Upper lobe of left lung (tissue), 6 donors: ENCODE data around the gene CEP57. TPM values are rescaled to one million over a fixed set of nuclear protein-coding genes. Genes with fewer than 3 reads are reported as not detected.

Experiments used
- ATAC-seq, 2 donors: fragments of 200-7000 bp; cut with Tn5 transposase; one replicate each; pipeline ENCODE4 v1.9.1; 2022; ENCODE audit warnings: mild to moderate bottlenecking in 2 of 2, moderate library complexity in 2 of 2; ENCODE audit not compliant: low FRiP score in 2 of 2
- DNase-seq, 2 donors: peaks; one replicate each; pipeline ENCODE4 v3.0.0-alpha.2; 2019 to 2020
- H3K27ac ChIP-seq, 4 donors: fragments of 200-600 bp; sonication (generic); one replicate each; pipeline ENCODE4 v1.5.1; 2016 to 2019
- H3K27me3 ChIP-seq, 4 donors: fragments of 200-600 bp; sonication (generic); one replicate each; pipeline ENCODE4 v1.5.1; 2017 to 2019
- H3K36me3 ChIP-seq, 4 donors: fragments of 200-600 bp; sonication (generic); one replicate each; pipeline ENCODE4 v1.5.1; 2016 to 2019
- H3K4me1 ChIP-seq, 4 donors: fragments of 200-600 bp; sonication (generic); one replicate each; pipeline ENCODE4 v1.5.1; 2018 to 2019
- H3K4me3 ChIP-seq, 4 donors: fragments of 200-600 bp; sonication (generic); one replicate each; pipeline ENCODE4 v1.5.1; 2017 to 2019; ENCODE audit warnings: mild to moderate bottlenecking in 2 of 4, moderate library complexity in 1 of 4
- H3K9me3 ChIP-seq, 4 donors: fragments of 200-600 bp; sonication (generic); one replicate each; pipeline ENCODE4 v1.5.1; 2018 to 2019
- CTCF ChIP-seq, 6 experiments: fragments of 450-650 bp in 4 of 6; fragments of 200-600 bp in 2 of 6; sonication (generic) in 2 of 6; IDR thresholded peaks; one replicate each; pipeline ENCODE4 v1.5.1; 2016 to 2019; ENCODE audit warnings: antibody characterized with exemption in 6 of 6
- EP300 ChIP-seq, 4 donors: sonication (generic); formaldehyde crosslinking; IDR thresholded peaks; one replicate each; pipeline ENCODE4 v1.5.1; 2017; ENCODE audit warnings: antibody characterized with exemption in 4 of 4, control low read depth in 2 of 4
- POLR2A ChIP-seq, 4 donors: fragments of 450-650 bp; IDR thresholded peaks; one replicate each; pipeline ENCODE4 v1.5.1; 2016 to 2017; ENCODE audit warnings: antibody characterized with exemption in 4 of 4, mild to moderate bottlenecking in 2 of 4
- POLR2AphosphoS5 ChIP-seq, 2 donors: sonication (generic); formaldehyde crosslinking; IDR thresholded peaks; one replicate each; pipeline ENCODE4 v1.5.1; 2017; ENCODE audit warnings: antibody characterized with exemption in 2 of 2
- WGBS, 2 donors: methylation state at CpG; one replicate each; pipeline ENCODE4 v1.1.5; 2017 to 2018; 5-methylcytosine and 5-hydroxymethylcytosine counted together
- total RNA-seq, 6 donors: library from RNA; depleted of rRNA in 4 of 6; stranded (reverse); fragments of >200 nt in 4 of 6; gene quantifications; one replicate each; pipeline versions ENCODE4 v1.1.0 to v1.2.1, GENCODE V29; 2016 to 2021
- donor health status: DM: no; HTN: no; CAD: no; lungs with moderate emphysema.
- donor health status: DM: no; HTN: yes; CAD: no; lungs with severe emphysema.

The CEP57 gene
- total RNA-seq, 6 donors from 2014 or later, result 20.7 to 71.8 (median 37.9) TPM

- TF ChIP-seq CTCF (IDR thresholded peaks at IDR 0.05) (no peak), POLR2A (IDR thresholded peaks at IDR 0.05) (no peak), POLR2AphosphoS5 (IDR thresholded peaks at IDR 0.05) (no peak), EP300 (IDR thresholded peaks at IDR 0.05) (no peak)
- Histone ChIP-seq H3K36me3 (peaks cover 26 to 96% (median 33%) of the 10 kb centered on the region in 4 donors), H3K4me1 (no peaks in the 10 kb centered on the region), H3K9me3 (no peaks in the 10 kb centered on the region), H3K27ac (no peak overlapping the region), H3K27me3 (no peaks in the 10 kb centered on the region), H3K4me3 (no peak overlapping the region)
- ATAC-seq (no peak), DNase-seq (no peak)
- 94 to 95% methylated on average over 3 of the region's 3 CpGs for WGBS, 2 donors
These were observed 11.6 kb upstream of the CEP57 start for GRCh38 chr11:95778699-95779098.

- WGBS, 2 donors, result 95 to 97% methylated on average over 2 of the region's 2 CpGs
- DNase-seq (no peak), ATAC-seq (no peak)
- peaks cover 29 to 96% (median 34%) of the 10 kb centered on the region in 4 donors for H3K36me3 ChIP-seq
- H3K4me3 ChIP-seq, result no peak overlapping the region
- no peaks in the 10 kb centered on the region for H3K27me3 ChIP-seq
- H3K4me1 ChIP-seq, result no peaks in the 10 kb centered on the region
- H3K27ac ChIP-seq, result no peak overlapping the region
- H3K9me3 ChIP-seq, result no peaks in the 10 kb centered on the region
- TF ChIP-seq POLR2AphosphoS5 (IDR thresholded peaks at IDR 0.05), result no peak
- no peak for TF ChIP-seq CTCF (IDR thresholded peaks at IDR 0.05)
- no peak for TF ChIP-seq POLR2A (IDR thresholded peaks at IDR 0.05)
- TF ChIP-seq EP300 (IDR thresholded peaks at IDR 0.05), result no peak
These were observed 9.8 kb upstream of the CEP57 start for GRCh38 chr11:95780544-95780943.

GRCh38 chr11:95788921-95789505 is 1.3 kb upstream of the CEP57 start:
- H3K27ac ChIP-seq, result peak overlapping the region; percentile 97 to 100 (median 98)
- DNase-seq (peak in 1 of 2 donors; percentile 26), ATAC-seq (no peak)
- 2% methylated on average over 12 to 14 of the region's 34 CpGs for WGBS, 2 donors
- H3K4me3 ChIP-seq, result peak overlapping the region; percentile 69 to 74 (median 72)
- TF ChIP-seq CTCF (IDR thresholded peaks at IDR 0.05) (peak in 1 of 6 experiments; percentile 27), EP300 (IDR thresholded peaks at IDR 0.05) (no peak)
- H3K27me3 ChIP-seq, result no peaks in the 10 kb centered on the region
- H3K36me3 ChIP-seq, result peaks cover 5 to 35% (median 15%) of the 10 kb centered on the region in 4 donors
- H3K9me3 ChIP-seq, result no peaks in the 10 kb centered on the region
- H3K4me1 ChIP-seq, result peaks cover 20 to 31% (median 24%) of the 10 kb centered on the region in 4 donors

- Histone ChIP-seq H3K27me3 (no peaks in the 10 kb centered on the region), H3K4me3 (peak within 1 kb of the TSS; percentile 72 to 94 (median 74)), H3K36me3 (peaks cover 5 to 29% (median 10%) of the 10 kb centered on the region in 4 donors), H3K27ac (peak within 1 kb of the TSS; percentile 97 to 100 (median 98)), H3K9me3 (no peaks in the 10 kb centered on the region), H3K4me1 (peaks cover 20 to 31% (median 24%) of the 10 kb centered on the region in 4 donors)
- DNase-seq (peak; percentile 97), ATAC-seq (peak; percentile 95 to 97)
- TF ChIP-seq POLR2A (IDR thresholded peaks at IDR 0.05), result peak in 3 of 4 donors; percentile 75 to 96 (median 89)
- peak in 1 of 4 donors; percentile 61 for TF ChIP-seq EP300 (IDR thresholded peaks at IDR 0.05)
- peak in 2 of 6 experiments; percentile 9 to 12 for TF ChIP-seq CTCF (IDR thresholded peaks at IDR 0.05)
- TF ChIP-seq POLR2AphosphoS5 (IDR thresholded peaks at IDR 0.05), result peak; percentile 96 to 99
- WGBS, 2 donors, result 0% methylated on average over 25 to 30 of the region's 62 CpGs
These were observed 684 bp upstream of the CEP57 start, which contains the start of gene FAM76B for GRCh38 chr11:95789506-95790122. Gene FAM76B, minus strand, starts transcription at chr11:95789782. Its CDS starts 304 bp downstream, at chr11:95789478.
